GM21515 (cell line): ENCODE measurements around the gene SPACDR.

Experiments
- ATAC-seq: cut with Tn5 transposase; IDR thresholded peaks from one replicate; pipeline ENCODE4 v1.9.1; 2021; ENCODE audit not compliant: unreplicated experiment

Gene SPACDR

DNA sequence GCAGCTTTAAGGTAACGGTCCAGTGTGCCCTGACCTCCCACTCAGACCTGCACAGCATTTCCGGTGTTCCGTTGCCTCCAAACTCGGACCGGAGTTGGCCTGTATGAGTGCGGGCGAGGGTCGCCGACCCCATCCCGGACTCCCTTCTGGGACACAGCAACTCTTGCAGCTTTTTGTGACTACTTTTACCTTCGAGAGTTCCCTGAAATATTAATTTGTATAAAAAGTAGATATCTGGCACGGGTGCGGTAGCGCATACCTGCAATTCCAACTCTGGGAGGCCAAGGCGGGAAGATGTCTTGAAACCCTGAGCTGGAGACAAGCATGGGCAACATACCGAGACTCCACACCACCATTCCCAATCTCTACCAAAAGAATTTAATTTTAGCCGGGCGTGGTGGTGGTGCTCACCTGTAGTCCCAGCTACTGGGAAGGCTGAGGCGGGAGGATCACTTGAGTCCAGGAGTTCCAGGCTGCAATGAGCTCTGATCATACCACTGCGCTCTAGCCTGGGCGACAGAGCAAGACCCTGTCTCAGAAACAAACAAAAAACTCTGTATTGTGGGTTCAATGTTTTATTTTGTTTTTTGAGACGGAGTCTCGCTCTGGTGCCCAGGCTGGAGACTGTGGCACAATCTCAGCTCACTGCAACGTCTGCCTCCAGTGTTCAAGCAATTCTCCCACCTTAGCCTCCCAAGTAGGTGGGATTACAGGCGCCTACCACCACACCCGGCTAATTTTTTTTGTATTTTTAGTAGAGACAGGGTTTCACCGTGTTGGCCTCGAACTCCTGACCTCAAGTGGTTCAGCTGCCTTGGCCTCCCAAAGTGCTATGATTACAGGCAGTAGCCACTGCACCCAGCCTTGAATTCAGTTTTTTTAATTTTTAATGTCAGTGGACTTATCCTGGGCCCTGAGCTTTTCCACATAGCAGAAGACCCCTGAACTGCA lies 26.6 kb downstream of the SPACDR start:
- no peak for ATAC-seq

DNA sequence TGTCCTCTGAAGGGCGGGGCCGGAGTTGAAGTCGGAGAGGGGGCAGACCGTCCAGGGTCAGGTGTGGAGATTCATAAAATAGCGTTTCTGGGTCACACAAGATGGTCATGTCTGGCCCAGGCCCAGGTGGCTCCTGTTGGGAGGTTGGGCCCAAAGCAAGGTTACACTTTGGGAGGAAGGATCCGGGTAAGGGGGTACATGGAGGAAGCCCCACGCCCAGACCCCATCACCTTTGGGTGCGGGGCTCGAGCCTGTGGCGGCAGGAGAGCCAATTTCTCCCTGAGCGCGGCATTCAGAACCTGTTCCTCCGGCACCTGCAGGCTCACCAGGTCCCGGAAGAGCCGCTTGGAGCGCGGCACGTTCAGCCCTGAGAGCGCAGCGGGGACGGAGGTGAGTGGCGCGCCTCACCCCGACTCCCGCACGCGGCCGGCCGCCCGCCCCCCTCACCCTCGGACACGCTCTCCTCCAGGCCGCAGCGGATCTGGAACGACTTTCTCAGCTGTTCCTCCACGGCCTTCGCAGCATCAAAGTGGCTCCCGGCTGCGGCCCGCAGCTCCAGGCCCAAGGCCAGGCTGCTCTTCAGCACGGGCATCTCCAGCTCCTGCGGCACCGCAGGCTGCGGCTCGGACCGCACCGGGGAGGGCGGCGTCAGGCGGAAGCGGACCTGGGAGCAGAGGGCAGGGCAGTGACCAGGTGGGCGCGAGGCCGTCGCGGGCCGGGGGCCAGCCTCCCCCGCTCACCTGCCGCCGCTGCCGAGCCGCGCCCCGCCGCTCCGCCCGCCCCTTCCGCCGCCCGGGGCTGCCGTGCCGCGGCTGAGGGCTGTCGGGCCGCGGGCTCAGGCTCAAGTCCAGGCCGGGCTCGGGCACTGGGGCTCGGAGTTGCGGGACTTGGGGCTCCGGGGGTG lies 28.4 kb downstream of the SPACDR start:
- peak; percentile 20 for ATAC-seq

DNA sequence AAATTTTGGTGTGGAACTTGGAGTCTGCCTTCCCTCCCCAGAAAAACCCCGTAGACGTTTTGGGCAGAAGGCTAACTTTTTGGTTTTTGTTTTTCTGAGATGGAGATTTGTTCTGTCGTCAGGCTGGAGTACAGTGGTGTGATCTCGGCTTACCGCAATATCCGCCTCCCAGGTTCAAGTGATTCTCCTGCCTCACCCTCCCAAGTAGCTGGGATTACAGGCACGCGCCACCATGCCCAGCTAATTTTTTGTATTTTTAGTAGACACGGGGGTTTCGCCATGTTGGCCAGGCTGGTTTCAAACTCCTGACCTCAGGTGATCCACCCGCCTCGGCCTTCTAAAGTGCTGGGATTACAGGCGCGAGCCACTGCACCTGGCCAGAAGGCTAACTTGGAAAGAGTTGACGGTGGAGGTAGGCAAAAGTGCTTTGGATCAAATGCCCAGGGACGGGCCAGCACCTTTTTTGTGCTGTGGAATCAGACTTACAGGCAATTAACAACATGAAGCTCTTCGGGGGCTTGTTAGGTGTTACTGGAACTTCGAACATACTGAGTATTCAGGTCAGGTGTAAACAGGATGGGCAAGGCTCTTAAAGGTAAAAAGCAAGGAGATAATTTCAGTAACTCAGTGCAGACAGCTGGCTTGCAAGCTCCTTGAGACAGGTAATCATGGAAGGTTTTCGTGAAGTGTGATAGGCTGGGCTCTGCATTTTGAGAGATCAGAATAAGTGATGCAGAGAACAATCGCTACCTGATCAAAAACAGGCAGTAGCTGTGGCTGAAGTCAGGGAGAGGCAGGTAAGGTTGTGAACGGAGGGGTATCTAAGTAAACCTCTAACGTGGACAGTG lies 29.5 kb downstream of the SPACDR start:
- no peak for ATAC-seq

DNA sequence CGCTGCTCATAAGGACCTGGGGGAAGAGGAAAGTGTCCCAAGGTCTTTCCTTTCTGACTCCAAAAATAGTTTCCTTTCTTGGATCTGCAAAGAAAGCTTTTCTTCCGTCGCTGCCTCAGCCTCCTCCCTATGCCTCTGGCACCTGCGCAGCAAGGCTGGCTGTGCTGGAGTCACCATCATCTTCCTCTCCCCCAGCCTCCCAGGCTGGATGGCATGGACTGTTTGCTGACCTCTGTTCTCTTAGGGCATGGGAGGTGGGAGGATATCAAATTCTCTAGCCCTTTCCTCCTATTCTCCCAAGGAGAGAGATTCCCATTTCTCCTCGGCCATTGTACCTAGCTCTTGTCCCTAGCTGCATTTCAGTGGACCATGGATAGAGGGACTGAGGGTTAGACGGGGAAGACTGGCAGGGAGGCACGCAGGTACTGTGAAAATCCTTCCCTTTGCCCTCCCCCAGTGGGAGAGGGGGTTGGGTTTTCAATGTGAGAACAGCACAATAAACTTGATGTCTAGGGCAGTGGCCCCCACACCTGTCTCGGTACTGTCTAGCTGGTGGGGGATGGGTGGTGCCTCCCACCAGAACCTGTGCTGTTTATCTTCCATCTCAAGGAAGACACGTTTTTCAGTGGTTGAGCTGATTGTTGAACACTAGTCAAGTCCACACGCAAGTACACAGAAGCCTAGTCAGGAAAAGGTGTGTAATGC lies 30.3 kb downstream of the SPACDR start:
- no peak for ATAC-seq

DNA sequence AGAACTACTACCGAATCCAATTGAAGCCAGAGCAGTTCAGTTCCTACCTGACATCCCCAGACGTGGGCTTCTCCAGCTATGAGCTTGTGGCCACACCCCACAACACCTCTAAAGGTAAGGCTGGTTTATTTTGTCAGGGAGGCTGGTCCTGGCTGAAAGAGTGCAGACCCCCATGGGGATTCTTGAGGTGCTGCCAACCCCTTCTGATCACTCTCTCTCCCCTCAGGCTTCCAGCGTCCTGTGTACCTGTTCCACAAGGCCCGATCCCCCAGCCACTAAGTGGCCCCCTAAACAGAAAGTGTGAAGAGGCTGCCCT lies 30.8 kb downstream of the SPACDR start:
- no peak for ATAC-seq

DNA sequence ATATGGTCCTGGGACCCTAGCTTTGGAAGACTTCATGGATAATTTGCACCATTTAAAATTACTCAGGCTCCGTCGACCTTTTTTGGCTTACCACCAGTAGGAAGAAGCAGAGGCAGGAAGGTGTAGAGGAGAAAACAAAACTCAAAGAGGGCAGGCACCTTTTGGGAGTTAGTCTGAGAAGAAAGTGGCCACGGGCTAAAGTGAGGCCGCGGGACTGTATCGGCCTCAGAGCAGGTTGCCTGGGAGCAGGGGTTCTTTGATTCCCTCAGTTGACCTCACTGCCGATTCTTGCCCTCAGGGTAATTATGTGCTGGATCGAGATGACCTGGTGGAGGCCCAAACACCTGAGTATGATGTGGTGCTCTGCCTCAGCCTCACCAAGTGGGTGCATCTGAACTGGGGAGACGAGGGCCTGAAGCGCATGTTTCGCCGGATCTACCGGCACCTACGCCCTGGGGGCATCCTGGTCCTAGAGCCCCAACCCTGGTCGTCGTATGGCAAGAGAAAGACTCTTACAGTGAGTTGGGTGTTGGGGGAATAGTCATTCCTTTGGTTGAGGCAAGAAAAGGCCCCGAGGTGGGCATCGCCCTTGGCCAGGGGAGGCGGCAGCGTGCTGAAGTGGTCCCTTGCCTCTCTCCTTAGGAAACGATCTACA lies 31.3 kb downstream of the SPACDR start:
- no peak for ATAC-seq

DNA sequence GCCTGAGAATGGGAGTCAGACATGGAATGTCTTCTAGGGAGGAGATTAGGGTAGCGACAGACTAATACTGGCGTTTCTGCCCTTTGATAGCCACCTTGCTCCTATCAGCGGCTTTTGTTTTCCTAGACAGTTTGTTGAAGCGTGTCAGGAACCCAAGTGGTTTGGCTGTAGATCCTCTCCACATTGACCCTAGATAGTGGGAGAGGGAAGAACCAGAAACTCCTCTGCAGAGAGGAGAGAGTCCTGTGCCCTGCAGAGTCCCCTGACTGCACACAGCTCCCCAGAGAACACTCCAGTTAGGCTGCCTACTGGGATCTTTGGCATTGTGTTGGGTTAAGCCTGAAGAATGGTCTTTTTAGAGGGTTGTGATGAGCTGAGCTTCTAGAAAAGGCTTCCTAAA lies 32.0 kb downstream of the SPACDR start:
- ATAC-seq: no peak

DNA sequence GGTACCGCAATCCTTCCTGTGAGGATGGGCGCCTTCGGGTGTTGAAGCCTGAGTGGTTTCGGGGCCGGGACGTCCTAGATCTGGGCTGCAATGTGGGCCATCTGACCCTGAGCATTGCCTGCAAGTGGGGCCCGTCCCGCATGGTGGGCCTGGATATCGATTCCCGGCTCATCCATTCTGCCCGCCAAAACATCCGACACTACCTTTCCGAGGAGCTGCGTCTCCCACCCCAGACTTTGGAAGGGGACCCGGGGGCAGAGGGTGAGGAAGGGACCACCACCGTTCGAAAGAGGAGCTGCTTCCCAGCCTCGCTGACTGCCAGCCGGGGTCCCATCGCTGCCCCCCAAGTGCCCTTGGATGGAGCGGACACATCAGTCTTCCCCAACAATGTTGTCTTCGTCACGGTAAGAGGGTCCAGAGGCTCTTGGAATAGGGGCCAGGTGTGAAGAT lies 32.7 kb downstream of the SPACDR start:
- no peak for ATAC-seq

DNA sequence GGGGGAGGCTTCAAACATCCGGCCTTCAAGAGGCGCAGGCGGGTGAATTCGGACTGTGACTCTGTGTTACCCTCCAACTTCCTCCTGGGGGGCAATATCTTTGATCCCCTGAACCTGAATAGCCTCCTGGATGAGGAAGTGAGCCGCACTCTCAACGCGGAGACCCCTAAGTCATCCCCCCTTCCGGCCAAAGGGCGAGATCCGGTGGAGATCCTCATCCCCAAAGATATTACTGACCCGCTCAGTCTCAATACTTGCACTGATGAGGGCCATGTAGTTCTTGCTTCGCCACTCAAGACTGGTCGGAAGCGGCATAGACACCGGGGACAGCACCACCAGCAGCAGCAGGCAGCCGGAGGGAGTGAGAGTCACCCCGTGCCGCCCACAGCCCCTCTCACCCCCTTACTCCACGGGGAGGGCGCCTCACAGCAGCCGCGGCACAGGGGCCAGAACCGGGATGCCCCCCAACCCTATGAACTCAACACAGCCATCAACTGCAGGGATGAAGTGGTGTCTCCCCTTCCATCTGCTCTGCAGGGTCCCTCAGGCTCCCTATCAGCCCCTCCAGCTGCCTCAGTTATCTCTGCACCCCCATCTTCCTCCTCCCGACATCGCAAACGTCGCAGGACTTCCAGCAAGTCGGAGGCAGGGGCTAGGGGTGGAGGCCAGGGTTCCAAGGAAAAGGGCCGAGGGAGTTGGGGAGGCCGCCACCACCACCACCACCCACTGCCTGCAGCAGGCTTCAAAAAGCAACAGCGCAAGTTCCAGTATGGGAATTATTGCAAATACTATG lies 33.4 kb downstream of the SPACDR start:
- no peak for ATAC-seq

DNA sequence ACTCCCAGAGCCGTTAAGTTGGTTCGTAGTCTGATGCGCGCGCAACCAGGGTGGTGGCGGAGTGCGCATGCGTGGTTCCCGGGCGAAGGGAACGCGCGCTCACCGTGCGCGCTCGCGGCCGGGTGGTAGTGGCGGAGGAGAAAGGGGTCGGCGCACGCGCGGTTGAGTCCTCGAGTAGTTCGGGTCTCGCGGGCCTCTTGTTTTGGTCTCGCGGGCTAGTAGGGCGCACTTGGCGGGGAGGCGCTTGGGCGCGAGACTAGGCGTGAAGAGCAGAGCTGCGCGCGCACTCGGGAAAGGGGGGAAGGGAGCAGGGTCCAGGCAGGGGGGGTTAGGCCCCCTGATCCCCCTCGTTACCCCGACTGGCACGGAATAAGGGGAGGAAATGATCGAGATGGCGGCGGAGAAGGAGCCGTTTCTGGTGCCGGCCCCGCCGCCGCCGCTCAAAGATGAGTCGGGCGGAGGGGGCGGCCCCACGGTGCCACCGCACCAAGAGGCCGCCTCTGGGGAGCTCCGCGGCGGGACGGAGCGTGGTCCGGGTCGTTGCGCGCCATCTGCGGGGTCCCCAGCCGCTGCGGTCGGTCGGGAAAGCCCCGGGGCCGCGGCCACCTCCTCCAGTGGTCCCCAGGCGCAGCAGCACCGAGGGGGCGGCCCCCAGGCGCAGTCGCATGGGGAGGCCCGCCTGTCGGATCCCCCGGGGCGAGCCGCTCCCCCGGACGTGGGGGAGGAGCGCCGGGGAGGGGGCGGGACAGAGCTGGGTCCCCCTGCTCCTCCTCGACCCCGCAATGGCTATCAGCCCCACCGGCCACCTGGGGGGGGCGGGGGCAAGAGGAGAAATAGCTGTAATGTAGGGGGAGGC lies 34.2 kb downstream of the SPACDR start, which contains the start of gene MEPCE:
MEPCE (plus strand) TSS at position 195 of the 856 bp plus-strand sequence; CDS start at position 383, 188 bp downstream.
- peak; percentile 35 for ATAC-seq

DNA sequence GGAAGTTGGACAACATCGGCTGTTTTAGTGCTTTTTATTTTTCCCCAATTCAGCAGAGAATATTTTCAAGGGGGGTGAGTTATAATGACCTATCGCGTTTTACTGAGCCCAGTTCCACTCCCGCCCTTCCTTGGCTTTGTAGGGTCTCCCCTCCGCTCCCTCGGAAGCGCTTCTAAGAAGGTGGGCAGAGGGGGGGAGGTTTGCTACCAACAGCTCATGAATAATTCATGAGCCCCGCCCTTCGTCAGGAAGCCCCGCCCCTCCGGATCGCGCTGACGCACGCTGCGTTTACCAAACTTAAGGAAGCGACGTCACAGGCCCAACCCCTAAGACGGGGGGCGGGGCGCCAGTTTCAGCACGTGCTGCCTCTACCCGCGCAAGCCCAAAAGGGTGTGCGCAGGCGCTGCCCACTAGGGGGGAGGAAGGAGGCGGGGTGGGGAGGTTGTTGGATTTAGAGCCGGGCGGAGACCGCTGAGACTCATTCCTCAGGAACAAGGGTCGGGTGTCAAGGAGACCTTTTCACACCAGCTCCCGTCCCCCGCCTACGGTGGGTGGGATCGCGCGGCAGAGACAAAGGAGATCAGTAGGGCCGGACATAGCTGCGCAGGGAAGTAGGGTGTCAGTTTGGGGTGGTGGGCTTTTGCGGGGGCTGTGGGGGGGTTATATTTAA lies 35.0 kb downstream of the SPACDR start:
- peak; percentile 46 for ATAC-seq

DNA sequence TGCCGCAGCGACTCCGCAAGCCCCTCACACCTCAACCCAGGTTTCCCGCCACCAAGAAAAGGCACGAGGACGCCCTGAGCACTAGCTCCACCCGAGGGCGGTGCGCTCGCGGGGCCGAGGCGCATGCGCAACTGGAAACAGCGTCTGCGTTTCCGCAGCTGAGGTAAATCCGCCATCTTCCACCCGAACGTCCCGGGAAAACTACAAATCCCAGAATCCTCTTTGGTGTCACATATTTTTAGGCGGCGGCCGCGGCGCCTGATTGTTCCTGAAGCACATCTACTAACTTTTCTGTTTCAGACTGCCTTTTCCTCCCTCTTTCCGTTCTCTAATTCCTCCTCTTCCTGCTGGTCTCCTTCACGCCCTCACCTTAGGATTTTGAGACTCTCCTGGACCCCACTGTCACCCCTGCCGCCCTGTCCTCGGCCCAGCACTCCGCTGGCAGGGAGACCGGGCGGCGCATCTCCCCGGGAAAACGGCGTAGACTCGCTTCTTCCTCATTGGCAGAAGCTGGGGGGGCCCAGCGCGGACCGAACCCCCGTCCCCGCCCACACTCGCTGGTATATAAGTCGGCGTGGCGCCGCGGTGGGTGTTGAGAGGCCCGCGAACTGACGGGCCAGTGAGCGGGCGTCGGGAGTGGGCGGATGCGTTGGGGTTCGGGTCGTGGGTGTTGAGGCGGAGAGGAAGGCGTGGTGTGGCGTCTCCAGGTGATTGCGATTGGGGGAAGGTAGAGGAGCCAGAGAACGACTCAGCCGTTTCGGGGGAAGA lies 35.7 kb downstream of the SPACDR start, which contains the start of gene ZCWPW1:
ZCWPW1 (minus strand) TSS at position 505 of the 768 bp plus-strand sequence. CDS start 8,054 bp downstream, outside the sequence.
- peak; percentile 39 for ATAC-seq

DNA sequence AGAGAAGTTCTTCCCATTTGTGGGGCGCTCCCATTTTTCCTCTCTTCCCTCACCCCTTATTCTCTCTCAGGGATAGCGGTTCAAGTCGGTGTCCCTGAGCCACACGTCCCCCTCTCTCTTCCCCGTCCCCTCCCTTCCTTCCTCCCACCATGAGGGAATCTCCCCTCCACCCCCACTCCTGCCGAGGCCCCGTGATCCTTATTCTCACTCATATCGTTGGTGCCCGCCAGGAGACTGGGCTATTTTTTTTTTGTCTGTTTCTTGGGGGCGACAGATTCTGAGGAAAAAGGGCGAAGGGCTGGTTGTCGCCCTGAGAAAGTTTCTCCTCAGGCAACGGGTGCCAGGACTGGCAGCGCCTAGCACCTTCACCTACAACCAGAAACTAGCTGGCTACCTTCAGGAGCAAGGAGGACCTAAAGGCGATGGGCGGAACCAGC lies 36.3 kb downstream of the SPACDR start:
- ATAC-seq: no peak

DNA sequence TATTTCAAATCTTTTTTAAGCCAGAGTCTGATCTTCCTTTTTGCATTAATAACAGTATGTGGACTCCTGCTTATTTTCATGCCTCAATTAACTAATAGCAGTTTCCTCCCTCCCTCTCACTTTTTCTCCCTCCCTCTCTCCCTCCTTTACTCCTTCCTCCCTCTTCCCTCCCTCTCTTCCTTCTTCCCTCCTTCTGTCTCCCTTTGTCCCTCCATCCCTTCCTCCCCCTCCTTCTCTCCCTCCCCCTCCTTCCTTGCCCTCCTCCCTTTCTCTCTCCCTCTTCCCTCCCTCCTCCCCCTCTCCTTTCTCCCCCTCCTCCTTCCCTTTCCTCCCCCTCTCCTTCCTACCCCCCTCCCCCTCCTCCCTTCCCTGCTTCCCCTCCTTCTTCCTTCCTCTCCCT lies 37.5 kb downstream of the SPACDR start:
- ATAC-seq: no peak

DNA sequence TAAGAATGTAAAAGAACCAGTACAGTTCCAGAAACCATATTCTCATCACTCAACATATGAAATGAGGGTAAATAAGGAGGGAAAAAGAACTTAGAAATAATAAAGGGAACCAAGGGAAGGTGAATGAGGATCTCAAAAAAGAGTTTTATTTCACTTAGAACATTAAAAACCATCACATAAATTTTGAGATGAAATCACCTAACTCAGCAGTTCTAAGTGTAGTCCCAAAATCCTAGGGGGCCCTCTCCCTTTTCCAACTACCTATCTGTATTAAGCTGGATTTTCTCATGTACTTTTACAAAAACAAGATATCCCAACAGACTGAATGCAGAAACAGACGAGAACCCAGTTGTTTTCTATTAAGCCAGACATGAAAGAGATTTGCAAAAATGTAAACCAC lies 38.7 kb downstream of the SPACDR start:
- ATAC-seq: no peak

DNA sequence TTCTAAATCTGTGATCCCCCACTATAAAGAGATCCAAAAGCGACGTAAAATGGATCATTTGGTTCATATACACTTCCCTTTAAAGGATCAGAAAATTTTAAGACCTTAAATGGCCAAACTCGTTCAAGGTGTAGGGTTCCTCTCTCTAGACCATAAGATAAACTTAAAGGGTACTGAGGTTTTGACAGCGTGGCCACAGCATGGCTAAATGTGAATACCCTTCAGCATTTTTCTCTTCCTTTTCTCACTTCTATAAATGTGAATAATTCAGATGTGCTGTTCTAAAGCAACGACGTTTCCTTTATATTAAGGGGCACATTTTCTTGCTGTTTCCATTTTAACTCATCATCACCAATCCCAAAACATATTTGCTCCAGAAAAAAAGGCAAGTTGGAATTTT lies 40.7 kb downstream of the SPACDR start:
- no peak for ATAC-seq
